ENCODE measurements around the gene NANS. TPM values are rescaled to one million over a fixed set of nuclear protein-coding genes. Genes with fewer than 3 reads are reported as not detected.

The NANS gene
- total RNA-seq, 1 donor from 2014 or later, result 39.5 TPM

GRCh38 chr9:98040212-98040611 is 16.3 kb upstream of the NANS start:
- Mint-ChIP-seq H3K9me3 (no peaks in the 10 kb centered on the region), H3K4me3 (no peak overlapping the region), H3K4me1 (no peaks in the 10 kb centered on the region), H3K36me3 (no peaks in the 10 kb centered on the region), H3K27me3 (ENCODE audit: low read depth) (peaks cover 13% of the 10 kb centered on the region), H3K27ac (no peak overlapping the region)
- TF ChIP-seq CTCF (IDR thresholded peaks at IDR 0.05; ENCODE audit: unreplicated experiment), result no peak
- no peak for DNase-seq (ENCODE audit: low spot score in 2 of 2, unreplicated experiment in 2 of 2)

GRCh38 chr9:98043915-98044314 is 12.6 kb upstream of the NANS start:
- no peak for TF ChIP-seq CTCF (IDR thresholded peaks at IDR 0.05; ENCODE audit: unreplicated experiment)
- H3K4me3 Mint-ChIP-seq, result no peak overlapping the region
- H3K36me3 Mint-ChIP-seq, result no peaks in the 10 kb centered on the region

GRCh38 chr9:98045234-98046179 is 11.0 kb upstream of the NANS start:
- Mint-ChIP-seq H3K9me3 (no peaks in the 10 kb centered on the region), H3K27me3 (ENCODE audit: low read depth) (peaks cover 2% of the 10 kb centered on the region), H3K4me3 (no peak overlapping the region), H3K36me3 (no peaks in the 10 kb centered on the region), H3K4me1 (no peaks in the 10 kb centered on the region), H3K27ac (no peak overlapping the region)
- DNase-seq (ENCODE audit: low spot score in 2 of 2, unreplicated experiment in 2 of 2), result no peak
- TF ChIP-seq CTCF (IDR thresholded peaks at IDR 0.05; ENCODE audit: unreplicated experiment), result no peak

More at GRCh38 chr9:98043915-98044314, 12.6 kb upstream of the NANS start:
- no peak for DNase-seq (ENCODE audit: low spot score in 2 of 2, unreplicated experiment in 2 of 2)
- Mint-ChIP-seq H3K27ac (no peak overlapping the region), H3K27me3 (ENCODE audit: low read depth) (peaks cover 12% of the 10 kb centered on the region), H3K4me1 (no peaks in the 10 kb centered on the region), H3K9me3 (no peaks in the 10 kb centered on the region)

- no peak for DNase-seq (ENCODE audit: low spot score in 2 of 2, unreplicated experiment in 2 of 2)
- no peak for TF ChIP-seq CTCF (IDR thresholded peaks at IDR 0.05; ENCODE audit: unreplicated experiment)
- Mint-ChIP-seq H3K9me3 (no peaks in the 10 kb centered on the region), H3K27me3 (ENCODE audit: low read depth) (peaks cover 2% of the 10 kb centered on the region), H3K4me1 (no peaks in the 10 kb centered on the region), H3K27ac (no peak overlapping the region), H3K4me3 (no peak overlapping the region), H3K36me3 (no peaks in the 10 kb centered on the region)
These were observed 10.4 kb upstream of the NANS start for GRCh38 chr9:98046180-98046543.

- Mint-ChIP-seq H3K4me3 (no peak overlapping the region), H3K9me3 (no peaks in the 10 kb centered on the region), H3K36me3 (no peaks in the 10 kb centered on the region), H3K27ac (no peak overlapping the region), H3K27me3 (ENCODE audit: low read depth) (peaks cover 2% of the 10 kb centered on the region), H3K4me1 (no peaks in the 10 kb centered on the region)
- no peak for DNase-seq (ENCODE audit: low spot score in 2 of 2, unreplicated experiment in 2 of 2)
- TF ChIP-seq CTCF (IDR thresholded peaks at IDR 0.05; ENCODE audit: unreplicated experiment), result no peak
These were observed 9.5 kb upstream of the NANS start for GRCh38 chr9:98047002-98047401.

All from mesothelial cell of epicardium (in vitro differentiated cells).